Smooth muscle cell (in vitro differentiated cells): ENCODE results near the gene KIF26A. TPM values are rescaled to one million over a fixed set of nuclear protein-coding genes. Genes with fewer than 3 reads are reported as not detected.

ENCODE experiments used
- DNase-seq: peaks from one replicate; lab custom pipeline; 2025; ENCODE audit not compliant: unreplicated experiment; lab: John Stamatoyannopoulos, UW
- H2AFZ ChIP-seq: fragments of 200-600 bp; sonication (generic); 2 replicates; pipeline ENCODE4 v1.6.0; 2016; ENCODE audit warnings: antibody characterized with exemption, low read depth, mild to moderate bottlenecking
- H3F3A ChIP-seq: fragments of 200-600 bp; sonication (generic); 2 replicates; pipeline ENCODE4 v1.6.0; 2017; ENCODE audit warnings: antibody characterized with exemption, low read depth
- H3K27ac ChIP-seq: fragments of 200-600 bp; sonication (generic); 2 replicates; pipeline ENCODE4 v1.5.1; 2016; ENCODE audit warnings: low read depth, mild to moderate bottlenecking
- H3K27me3 ChIP-seq: fragments of 200-600 bp; sonication (generic); 2 replicates; pipeline ENCODE4 v1.6.1; 2016; ENCODE audit warnings: low read depth, mild to moderate bottlenecking
- H3K36me3 ChIP-seq: fragments of 200-600 bp; sonication (generic); 2 replicates; pipeline ENCODE4 v1.5.1; 2016; ENCODE audit warnings: low read depth
- H3K4me1 ChIP-seq: fragments of 200-600 bp; sonication (generic); 2 replicates; pipeline ENCODE4 v1.5.1; 2016; ENCODE audit warnings: low read depth
- H3K4me2 ChIP-seq: fragments of 200-600 bp; sonication (generic); 2 replicates; pipeline ENCODE4 v1.6.0; 2016; ENCODE audit warnings: mild to moderate bottlenecking
- H3K4me3 ChIP-seq: fragments of 200-600 bp; sonication (generic); 2 replicates; pipeline ENCODE4 v1.5.1; 2016; ENCODE audit warnings: mild to moderate bottlenecking
- H3K79me2 ChIP-seq: fragments of 200-600 bp; sonication (generic); 2 replicates; pipeline ENCODE4 v1.6.0; 2016; ENCODE audit warnings: low read depth, mild to moderate bottlenecking
- H3K9ac ChIP-seq: fragments of 200-600 bp; sonication (generic); 2 replicates; pipeline ENCODE4 v1.6.0; 2016; ENCODE audit warnings: low read depth
- H3K9me3 ChIP-seq: fragments of 200-600 bp; sonication (generic); replicated peaks from 2 replicates; pipeline ENCODE4 v1.5.1; 2016; ENCODE audit warnings: low read depth
- H4K20me1 ChIP-seq: fragments of 200-600 bp; sonication (generic); 2 replicates; pipeline ENCODE4 v1.6.0; 2016; ENCODE audit warnings: low read depth
- WGBS: methylation state at CpG from one replicate; pipeline ENCODE4 v1.1.7; 2016; ENCODE audit warnings: low lambda C conversion rate; 5-methylcytosine and 5-hydroxymethylcytosine counted together
- polyA plus RNA-seq: library from polyadenylated mRNA; unstranded; fragments of >200 nt; fragmentation: Nextera tagmentation; extraction: Ambion mirVana; gene quantifications from 2 replicates; pipeline ENCODE4 v1.2.1, GENCODE V29; 2016
- total RNA-seq: library from RNA; depleted of rRNA; stranded (reverse); fragments of >200 nt; gene quantifications from 2 replicates; pipeline ENCODE4 v1.2.3, GENCODE V29; 2014
- TF ChIP-seq, protein P1 (sequence below): fragments of 200-600 bp; sonication (generic); IDR thresholded peaks from 2 replicates; pipeline ENCODE4 v1.5.1; 2017; ENCODE audit warnings: borderline replicate concordance, mild to moderate bottlenecking, antibody characterized with exemption; ENCODE audit not compliant: insufficient read depth, poor library complexity, severe bottlenecking

Gene KIF26A
- total and polyA plus RNA-seq, 2 experiments from 2014 or later = 4.4 to 5.9 TPM

DNA sequence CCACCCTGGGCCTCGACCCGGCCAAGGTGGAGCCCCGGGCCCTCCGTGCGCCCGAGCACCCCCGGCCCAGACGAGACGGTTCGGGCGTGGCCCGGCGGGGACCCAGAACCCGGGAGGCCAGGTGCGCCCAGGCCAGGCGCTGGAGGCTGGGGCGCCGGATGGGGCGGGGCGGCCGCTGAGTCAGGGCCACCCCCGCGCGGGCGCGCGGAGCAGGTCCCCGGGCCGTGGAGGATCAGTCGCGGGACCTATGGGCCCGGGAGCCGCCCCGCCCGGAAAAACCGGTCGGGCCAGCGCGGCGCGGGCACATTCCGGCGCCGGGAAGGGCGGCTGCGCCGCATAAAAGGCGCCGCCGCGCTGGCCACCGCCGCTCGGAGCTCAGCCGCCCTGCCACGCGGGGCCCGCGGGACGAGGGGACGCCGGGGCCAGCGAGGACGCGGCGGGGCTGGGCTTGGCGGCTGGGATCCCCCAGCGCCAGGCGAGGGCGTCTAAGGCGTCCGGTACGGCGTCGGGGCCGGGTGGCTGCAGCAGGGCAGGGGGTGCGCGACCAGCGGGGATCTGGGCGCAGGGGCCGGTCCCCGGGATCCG lies 21.5 kb upstream of the KIF26A start:
- 2% methylated on average over 57 of the region's 83 CpGs for WGBS
- Histone ChIP-seq H3K79me2 (no peaks in the 10 kb centered on the region), H3K4me1 (no peaks in the 10 kb centered on the region), H3K4me3 (peak overlapping the region; percentile 54), H3K36me3 (no peaks in the 10 kb centered on the region), H2AFZ (no peak overlapping the region), H3K4me2 (peak overlapping the region; percentile 86), H3K27me3 (peaks cover 43% of the 10 kb centered on the region), H3K9ac (peak overlapping the region; percentile 73), H3F3A (no peaks in the 10 kb centered on the region), H3K27ac (peak overlapping the region; percentile 80), H4K20me1 (no peaks in the 10 kb centered on the region), H3K9me3 (no peaks in the 10 kb centered on the region)
- TF ChIP-seq, protein P1, sequence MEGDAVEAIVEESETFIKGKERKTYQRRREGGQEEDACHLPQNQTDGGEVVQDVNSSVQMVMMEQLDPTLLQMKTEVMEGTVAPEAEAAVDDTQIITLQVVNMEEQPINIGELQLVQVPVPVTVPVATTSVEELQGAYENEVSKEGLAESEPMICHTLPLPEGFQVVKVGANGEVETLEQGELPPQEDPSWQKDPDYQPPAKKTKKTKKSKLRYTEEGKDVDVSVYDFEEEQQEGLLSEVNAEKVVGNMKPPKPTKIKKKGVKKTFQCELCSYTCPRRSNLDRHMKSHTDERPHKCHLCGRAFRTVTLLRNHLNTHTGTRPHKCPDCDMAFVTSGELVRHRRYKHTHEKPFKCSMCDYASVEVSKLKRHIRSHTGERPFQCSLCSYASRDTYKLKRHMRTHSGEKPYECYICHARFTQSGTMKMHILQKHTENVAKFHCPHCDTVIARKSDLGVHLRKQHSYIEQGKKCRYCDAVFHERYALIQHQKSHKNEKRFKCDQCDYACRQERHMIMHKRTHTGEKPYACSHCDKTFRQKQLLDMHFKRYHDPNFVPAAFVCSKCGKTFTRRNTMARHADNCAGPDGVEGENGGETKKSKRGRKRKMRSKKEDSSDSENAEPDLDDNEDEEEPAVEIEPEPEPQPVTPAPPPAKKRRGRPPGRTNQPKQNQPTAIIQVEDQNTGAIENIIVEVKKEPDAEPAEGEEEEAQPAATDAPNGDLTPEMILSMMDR = no peak
- no peak for DNase-seq

DNA sequence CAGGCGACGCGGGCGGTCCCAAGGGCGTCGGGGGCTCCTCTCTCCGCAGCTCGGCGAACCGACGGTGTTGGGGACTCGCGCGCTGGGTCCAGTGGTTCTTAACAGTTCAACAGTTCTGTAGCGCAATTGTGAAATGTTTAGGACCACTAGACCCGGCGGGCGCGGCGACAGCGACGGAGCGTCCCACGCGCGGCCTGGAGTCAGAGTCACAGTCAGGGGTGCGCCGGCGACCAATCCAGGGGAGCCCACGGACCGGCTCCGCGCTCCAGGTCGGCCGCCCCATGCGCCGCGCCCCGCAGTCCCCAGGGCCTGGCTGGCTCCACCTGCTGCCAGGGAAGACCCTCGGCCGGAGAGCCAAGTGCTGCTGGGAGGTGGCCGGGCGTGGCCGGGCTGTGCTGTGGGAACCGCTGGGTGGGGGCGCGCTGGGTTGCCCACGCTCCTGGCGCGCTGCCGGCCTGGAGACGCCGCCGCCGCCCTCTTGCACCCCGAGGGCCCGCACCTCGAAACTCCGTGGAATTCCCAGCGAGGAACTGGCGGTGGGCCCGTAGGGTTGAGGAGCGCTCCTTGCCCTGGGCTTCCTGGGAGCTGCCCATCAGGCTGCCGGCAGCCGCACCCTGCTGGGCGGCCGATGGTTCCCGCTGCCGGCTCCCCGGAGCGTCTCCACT lies 20.9 kb upstream of the KIF26A start:
- H3K9ac ChIP-seq = peak overlapping the region; percentile 39
- no peak for DNase-seq

DNA sequence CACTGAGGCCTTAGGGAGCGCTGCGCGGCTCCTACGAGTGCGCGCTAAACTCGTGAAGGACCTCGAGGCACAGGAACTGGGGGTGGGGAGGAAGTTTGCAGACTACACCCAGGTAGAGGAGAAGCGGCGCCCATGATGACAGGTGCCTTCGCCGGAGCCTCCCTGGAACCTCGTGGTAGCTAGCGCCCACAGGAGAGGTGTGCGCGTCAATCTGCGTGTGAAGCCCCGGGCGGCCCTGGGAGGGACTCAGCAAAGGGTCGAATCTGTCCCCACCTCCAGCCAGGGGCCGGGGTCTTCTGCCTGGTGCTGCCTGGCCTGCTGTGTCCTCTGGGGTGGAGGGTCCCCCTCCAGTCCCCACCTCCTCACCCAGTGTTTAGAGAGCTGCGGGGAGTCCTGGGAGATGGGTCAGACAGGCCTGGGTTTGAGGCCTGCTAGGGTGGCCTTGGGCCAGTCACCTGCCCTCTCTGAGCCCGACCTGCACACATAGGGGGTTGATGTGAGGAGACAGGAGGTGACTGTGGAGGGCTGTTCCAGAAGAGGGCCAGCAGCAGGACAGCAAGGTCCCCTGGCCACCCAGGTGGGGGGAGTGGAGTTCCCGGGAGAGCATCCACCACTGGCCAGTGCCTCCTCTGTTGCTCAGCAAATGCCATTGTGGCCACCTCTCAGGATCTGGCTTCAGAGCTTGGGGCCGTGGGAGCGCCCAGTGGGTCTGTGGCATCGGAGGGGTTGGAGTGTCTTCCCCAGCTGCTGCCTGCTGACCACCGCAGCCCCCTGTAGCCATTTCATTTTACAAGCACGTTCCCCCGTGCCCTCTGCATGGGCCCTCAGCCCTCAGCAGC lies 20.2 kb upstream of the KIF26A start:
- WGBS = 82% methylated on average over 25 of the region's 30 CpGs
- peak overlapping the region; percentile 86 for H3K4me2 ChIP-seq
- no peaks in the 10 kb centered on the region for H4K20me1 ChIP-seq
- H3K9me3 ChIP-seq = no peaks in the 10 kb centered on the region
- peaks cover 43% of the 10 kb centered on the region for H3K27me3 ChIP-seq
- peak overlapping the region; percentile 54 for H3K4me3 ChIP-seq
- no peak overlapping the region for H2AFZ ChIP-seq
- H3K79me2 ChIP-seq = no peaks in the 10 kb centered on the region
- H3F3A ChIP-seq = no peaks in the 10 kb centered on the region
- peak overlapping the region; percentile 10 for H3K27ac ChIP-seq
- no peaks in the 10 kb centered on the region for H3K36me3 ChIP-seq
- no peak overlapping the region for H3K9ac ChIP-seq
- no peak for DNase-seq
- TF ChIP-seq, protein P1 = no peak
- H3K4me1 ChIP-seq = no peaks in the 10 kb centered on the region

More for the DNA sequence above, 20.9 kb upstream of the KIF26A start:
- Histone ChIP-seq H4K20me1 (no peaks in the 10 kb centered on the region), H3K27me3 (peaks cover 43% of the 10 kb centered on the region), H3K4me2 (peak overlapping the region; percentile 86), H3K79me2 (no peaks in the 10 kb centered on the region), H3K36me3 (no peaks in the 10 kb centered on the region), H3K4me1 (no peaks in the 10 kb centered on the region), H3F3A (no peaks in the 10 kb centered on the region), H3K27ac (peak overlapping the region; percentile 19), H3K4me3 (peak overlapping the region; percentile 54), H2AFZ (no peak overlapping the region), H3K9me3 (no peaks in the 10 kb centered on the region)
- WGBS = 6% methylated on average over 41 of the region's 71 CpGs
- TF ChIP-seq, protein P1 = no peak
